Right hindlimb (tissue), 1 donor: ENCODE results near the gene AGXT.

Experiments used
- DNase-seq: peaks from one replicate; pipeline ENCODE4 v3.0.0-alpha.2; 2018

Gene AGXT

DNA sequence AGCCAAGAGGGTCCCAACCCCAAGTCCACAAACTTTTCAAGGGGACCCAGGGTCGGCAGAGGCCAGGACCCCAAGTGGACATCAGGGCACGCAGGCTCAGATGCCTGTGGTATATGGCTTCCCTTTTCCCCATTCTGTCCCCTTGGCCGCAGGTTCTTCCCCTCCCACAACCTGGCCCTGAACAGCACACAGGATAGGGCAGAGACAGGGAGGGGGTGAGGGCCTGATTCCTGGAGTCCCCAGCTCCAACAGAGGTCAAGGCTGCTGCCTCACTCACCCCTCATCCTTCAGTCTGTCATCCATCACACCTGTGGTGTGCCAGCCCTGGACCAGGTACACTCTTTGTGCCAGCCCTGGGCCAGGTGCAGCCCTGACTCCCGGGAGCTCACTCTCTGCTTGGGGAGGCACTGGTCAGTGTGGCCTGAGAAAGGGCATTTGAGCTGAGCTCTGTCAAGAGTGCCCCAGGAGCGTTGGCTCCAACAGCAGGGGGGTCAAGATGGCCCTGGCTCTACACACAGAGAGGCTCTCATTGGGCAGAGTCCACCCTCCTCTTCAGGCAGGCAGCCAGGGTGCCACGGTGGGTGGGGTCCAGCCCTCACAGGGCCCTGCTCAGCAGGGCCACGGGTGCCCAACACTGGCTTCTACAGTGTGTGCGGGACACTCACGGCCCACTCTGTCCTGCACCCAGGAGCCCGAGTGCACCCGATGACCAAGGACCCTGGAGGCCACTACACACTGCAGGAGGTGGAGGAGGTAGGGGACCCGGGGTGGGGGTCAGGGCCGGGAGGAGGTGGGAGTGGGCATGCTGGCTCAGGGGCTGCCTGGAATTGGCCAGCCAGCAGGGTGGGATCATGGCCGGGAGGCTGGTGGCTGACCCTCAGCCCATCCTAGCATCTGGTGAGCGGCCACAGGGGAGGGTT, 1.6 kb downstream of the AGXT start:
- DNase-seq = no peak

DNA sequence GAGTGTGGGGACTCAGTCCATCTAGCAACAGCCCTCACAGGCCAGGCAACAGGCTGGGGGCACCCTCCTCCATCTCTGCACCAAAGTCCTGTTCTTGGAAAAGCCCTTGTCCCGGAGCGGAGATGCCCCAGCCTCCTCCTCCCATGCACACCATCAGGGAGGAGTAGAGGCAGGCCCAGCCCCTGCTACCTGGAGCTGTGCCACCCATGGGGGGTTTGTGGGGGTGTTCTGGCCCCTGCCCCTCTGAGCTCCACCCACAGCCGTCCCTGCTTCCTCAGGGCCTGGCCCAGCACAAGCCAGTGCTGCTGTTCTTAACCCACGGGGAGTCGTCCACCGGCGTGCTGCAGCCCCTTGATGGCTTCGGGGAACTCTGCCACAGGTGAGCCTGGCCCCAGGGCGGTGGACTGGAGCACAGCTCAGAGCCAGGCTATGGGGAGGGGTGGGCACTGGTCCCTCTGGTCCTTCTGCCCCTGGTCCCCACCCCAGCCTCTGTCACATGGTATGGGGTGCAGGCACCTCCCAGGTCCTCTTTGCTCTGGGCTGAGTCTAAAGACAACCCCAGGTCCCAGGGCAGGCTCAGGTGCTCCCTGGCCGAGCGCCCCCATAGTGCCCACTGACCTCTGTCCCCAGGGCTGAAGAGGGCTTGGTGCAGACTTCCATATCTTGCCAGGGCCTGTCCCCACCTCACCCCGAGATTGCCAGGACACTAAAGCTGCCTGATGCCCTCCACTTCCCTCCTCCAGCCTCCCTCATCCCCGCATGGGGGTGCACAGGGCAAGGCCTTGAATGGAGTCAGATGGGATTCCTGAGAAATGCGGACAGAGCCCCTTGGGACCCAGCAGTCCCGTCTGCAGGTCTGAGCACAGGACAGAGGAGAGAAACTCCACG, 2.7 kb downstream of the AGXT start:
- no peak for DNase-seq

DNA sequence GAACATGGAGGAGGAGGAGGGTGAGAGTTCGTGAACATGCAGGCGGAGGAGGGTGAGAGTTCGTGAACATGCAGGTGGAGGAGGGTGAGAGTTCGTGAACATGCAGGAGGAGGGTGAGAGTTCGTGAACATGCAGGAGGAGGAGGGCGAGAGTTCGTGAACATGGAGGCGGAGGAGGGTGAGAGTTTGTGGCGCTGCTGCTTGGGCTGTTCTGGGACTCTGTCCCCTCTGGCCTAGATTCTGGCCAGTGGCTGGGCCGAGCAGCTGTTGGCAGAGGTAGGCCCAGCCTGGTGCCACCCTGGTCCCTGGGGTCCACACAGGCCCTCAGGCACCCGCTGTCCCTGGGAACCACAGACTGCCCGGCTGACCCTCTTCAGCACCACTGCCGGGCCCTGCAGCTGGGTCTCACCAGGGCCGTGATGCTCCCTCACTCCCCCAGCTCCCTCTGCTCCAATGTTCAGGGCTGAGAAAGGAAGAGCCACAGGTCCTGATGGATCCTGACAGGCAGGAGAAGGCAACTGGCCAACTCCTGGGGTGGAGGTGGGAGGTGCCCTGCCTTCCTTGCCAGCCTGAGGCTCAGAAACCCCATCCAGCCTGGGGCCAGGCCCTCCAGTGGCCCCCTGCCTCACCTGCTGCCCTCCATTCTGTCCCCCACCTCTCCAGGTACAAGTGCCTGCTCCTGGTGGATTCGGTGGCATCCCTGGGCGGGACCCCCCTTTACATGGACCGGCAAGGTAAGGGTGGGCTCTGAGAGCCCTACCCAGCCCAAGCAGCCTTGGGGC, 3.9 kb downstream of the AGXT start:
- no peak for DNase-seq

DNA sequence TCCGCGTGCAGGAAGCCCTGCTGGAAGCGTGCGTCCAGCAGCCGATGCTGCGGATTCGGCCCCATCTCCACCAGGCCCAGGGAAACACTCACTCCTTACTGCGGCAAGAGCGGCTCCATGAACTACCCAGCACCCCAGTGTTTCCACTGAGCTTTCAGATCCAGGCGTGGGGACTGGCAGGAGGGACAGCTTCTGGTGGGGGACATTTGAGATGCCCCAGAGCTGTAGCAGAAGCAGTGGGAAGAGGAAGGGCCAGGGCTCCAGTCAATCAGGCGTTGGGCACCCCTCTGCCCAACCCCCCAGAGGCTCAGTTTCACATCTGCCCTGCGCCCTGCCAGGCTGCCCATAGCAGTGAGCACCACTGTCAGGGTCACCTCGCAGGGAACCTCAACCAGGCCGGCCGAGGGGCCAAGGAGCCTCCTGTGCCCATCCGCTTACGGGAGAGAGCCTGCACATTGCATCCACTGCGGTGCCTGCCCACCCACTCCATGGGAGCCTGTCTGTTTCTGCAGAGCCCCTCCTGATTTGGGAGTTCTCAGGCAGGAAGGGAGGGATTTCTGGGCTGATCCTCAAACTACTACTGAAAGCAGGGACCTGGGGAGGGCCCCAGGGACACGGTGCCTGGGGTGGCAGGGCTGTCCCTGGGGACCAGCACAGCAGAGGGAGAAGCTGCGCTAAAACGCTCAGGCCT, 4.6 kb downstream of the AGXT start:
- DNase-seq = no peak

DNA sequence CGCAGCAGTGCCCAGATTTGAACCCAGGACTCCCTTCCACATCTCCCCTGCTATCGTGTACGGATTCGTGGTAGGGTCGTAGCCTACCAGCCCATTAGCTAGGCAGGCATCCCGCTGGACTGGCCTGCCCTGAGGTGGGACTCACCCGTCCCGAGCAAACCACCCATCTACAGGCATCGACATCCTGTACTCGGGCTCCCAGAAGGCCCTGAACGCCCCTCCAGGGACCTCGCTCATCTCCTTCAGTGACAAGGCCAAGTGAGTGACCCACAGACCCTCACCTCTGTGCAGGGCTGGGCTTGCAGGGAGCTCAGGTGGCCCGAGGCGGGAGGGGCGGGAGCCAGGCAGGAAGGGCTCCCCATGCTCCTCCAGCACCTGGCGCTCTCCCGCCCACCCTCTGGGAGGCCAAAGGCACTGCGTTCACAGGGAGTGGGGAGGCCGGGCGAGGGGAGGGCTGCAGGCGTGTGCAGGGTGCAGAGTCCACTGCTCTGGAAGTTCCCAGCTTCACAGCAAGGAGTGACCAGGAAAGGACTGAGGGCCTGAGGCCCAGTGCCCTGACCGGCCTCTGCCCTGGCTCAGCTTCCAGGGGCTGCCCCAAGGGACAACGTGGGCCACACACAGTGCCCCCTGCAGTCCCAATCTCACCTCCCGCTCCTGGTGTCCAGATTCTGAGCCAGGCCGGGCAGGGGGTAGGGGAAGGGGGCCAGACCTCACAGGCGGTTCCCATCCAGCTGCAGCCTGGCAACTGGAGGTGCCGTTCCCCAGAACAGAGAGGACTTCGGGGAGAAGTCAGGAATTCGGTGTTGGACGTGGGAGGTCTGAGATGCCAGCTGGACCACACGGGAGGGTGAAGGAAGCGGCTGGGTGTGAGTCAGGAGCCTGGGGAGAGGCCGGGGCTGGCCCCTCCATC, 5.4 kb downstream of the AGXT start:
- no peak for DNase-seq

DNA sequence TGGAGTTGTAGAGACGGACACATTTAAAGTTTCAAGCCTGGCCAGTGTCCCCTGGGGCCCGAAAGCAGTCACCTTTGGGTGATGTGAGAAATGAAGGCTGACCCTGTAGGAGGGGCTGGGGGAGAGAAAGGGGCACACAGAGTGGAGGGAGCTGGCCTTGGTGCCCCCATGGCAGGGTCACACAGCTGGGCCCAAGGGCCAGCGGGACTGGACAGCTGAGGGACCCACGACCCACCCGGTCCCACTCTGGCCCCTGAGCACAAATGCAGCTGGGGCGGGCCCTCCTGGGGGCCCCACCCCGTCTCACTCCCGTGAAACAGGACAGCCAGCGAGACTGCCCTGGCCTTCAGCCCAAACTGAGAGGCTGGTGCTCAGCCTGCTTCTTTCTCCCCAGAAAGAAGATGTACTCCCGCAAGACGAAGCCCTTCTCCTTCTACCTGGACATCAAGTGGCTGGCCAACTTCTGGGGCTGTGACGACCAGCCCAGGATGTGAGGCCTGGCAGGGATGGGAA, 6.1 kb downstream of the AGXT start:
- DNase-seq = no peak

DNA sequence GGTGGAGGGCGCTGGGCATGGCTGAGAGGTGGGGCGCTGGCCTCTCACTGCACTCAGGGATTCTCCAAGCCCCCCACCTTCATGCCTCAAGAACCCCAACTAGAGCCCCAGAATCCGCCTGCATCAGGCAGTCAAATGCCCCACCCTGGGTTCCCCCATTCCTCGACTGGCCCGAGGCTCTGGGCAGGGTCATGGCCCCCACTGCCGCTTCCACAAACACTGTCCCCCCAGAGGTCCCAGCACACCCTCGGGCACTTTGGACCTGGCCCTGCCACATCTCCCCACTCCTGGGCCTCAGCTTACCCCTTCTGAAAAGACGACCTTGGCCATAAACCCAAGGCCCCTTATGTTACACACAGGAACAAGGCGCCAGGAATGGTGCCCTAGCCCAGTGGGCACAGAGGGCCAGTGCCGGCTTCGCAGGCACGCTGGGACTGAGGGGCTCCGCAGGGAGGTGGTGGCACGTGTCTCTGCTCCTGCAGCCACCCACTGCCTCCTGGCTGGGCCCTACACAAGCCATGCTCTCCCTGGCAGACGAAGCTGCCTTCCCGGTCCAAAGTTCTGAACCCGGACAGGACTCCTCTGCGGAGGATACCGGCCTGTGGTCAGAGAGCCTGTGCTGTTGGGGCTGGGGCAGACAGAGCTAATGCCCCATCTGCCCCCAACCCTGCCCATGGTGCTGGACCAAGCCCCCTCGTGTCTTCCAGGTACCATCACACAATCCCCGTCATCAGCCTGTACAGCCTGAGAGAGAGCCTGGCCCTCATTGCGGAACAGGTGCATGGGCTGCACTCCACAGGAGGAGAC, 6.8 kb downstream of the AGXT start:
- DNase-seq = no peak

DNA sequence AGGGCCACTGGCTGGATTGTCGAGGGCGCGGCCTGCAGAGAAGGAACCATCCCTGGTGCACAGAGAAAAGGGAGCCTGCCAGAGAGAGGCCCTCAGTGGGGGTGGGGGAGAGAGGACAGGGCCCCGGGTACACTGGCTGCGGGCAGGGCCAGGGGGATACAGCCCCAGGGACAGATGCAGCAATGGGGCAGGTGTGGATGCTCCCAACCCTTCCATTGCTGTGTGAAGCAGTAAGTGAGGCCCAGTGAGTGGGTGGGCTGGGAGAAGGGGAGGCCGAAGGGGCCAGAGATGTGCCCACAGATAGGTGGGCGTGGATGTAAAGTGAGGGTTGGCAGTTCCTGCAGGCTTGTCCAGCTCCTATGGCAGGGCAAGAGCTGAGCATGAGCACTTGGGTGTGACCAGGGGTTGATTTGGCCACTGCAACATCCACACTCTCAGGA, 7.4 kb downstream of the AGXT start:
- DNase-seq = no peak

DNA sequence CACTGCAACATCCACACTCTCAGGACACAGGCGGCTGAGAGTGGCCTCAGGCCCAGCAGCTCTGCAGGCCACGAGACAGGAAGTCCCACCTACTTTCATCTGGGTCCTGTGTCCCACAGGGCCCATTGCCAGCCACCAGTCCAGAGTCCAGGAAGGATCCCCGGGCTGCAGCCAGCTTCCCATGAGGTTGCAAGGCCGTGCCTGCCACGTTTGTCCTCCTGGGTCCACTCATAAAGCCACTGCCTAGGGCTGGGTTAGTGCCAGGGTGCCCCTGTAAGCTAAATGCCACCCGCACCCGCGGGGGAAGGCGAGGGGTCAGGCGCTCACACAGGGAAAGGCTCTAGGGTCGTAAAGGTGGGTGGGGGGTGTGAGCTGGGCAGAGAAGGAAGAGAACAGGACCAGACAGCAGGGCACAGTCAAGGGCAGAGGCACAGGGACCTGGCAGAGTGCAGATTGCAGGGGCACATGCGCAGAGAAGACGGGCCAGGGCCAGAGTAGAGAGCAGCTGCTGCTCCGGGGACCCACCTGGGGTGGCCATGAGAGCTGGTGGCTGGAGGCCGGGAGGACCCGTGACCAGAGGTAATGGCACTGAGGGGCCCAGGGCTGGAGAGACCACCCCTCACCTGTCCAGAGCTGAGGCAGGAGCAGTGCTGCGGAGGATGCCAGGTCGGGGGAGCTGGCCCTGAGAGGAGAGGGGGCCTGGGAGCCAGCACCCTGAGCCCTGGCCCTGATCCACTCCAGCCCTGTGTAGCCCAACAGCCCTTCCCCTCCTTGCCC, 8.0 kb downstream of the AGXT start:
- no peak for DNase-seq

DNA sequence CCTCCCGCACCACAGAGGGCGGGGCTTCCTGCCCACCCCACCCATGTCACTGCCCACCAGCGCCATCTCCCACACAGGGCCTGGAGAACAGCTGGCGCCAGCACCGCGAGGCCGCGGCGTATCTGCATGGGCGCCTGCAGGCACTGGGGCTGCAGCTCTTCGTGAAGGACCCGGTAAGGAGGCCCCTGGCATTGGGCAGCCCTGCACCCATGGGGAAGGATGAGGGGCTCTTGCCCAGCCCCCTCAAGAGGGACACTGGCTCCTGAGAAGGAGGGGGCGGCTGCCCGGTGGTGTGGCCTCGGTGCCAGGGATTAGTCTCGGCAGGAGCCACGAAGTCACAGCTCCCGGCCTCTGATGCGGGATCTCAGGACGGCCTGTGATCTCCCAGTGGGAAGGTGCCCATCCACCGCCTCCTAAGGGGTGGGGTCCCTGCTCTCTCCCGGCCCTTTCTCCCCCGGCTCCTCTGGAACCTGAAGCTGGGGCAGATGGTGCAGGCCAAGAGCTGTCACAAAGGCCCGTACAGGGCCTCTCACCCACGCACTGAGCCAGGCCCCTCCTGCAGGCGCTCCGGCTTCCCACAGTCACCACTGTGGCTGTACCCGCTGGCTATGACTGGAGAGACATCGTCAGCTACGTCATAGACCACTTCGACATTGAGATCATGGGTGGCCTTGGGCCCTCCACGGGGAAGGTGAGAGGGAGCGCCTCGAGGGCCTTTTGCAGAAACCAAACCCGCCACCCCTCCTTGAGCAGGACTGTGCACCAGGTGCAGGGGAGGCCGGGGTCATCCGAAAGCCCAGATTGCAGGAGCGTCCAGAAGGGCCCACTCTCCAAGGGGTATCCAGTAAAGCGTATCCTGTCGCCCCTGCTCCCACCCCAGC, 9.1 kb downstream of the AGXT start:
- DNase-seq = no peak

DNA sequence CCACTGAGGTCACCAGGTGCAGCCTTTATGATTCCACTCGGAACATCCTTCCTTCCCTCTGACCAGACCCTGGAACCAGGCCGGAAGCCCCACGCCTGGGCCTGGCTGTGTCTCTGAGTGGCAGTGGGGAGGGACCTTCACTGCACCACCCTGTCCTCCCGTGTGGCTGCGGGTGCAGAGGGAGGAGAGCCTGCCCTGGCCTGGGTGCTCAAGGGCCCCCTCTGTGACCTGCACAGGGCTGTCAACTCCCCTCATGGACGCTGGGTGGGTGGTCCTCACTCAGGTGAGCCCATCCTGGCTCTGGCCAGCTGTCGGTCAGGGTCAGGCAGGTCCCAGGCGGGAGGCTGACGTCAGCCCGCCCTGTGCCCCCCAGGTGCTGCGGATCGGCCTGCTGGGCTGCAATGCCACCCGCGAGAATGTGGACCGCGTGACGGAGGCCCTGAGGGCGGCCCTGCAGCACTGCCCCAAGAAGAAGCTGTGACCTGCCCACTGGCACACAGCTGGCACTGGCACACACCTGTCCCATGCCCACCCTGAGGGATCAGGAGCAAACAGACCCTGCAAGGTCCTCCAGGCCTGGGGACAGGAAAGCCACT, 9.8 kb downstream of the AGXT start:
- DNase-seq = no peak

DNA sequence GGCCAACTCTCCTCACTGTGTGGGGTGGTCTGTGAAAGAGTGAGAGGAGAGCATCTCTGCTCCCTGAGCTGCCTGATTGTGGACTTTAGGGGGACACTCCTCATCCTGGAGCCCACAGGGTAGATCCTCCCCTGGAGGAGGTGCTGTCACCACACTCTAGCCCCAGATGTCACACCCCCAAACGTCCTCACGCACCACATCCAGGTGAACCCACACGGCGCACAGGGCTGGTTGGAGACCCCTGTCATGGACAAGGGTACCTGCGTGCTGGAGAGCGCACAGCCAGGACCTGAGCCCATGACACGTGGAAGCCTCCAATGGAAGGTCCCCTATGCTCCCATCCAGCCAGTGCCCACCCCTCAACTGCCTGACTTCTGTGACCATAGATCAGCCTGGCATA, 10.5 kb downstream of the AGXT start:
- no peak for DNase-seq

DNA sequence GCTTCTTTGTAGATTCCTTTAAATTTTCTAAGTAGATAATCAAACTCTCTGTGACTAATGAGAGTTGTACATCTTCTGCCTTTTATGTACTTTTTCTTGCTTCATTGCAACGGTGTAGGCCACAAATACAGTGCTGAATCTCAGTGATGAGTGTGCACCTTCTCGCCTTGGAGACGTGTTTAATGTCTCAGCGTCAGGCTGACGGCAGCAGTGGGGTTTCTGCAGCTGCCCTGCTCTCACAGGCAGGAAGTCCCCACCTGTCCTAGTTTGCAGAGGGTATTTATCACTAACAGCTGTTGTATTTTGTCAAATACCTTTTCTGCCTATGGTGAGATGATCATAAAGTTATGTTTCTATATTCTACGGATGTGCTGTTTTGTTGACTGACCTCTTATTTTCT, 13.3 kb downstream of the AGXT start:
- no peak for DNase-seq

DNA sequence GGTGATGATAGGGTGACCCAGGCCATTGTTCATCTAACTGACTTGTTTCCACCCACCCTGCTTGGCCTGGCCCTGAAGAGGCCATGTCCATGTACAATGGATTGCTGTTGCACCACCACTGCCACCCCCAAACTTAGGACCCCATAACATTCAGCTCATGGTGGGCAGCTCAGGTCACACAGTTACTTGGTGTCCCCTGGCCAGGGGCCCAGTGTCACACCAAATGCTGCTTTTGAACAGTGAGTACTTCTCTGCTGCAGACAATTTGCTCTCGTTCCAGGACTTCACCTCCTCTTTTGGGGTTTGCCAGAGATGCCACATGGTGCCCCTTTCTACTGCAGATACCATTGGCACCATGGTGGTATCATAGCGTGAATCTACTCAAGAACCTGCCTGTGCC, 15.6 kb downstream of the AGXT start:
- no peak for DNase-seq

DNA sequence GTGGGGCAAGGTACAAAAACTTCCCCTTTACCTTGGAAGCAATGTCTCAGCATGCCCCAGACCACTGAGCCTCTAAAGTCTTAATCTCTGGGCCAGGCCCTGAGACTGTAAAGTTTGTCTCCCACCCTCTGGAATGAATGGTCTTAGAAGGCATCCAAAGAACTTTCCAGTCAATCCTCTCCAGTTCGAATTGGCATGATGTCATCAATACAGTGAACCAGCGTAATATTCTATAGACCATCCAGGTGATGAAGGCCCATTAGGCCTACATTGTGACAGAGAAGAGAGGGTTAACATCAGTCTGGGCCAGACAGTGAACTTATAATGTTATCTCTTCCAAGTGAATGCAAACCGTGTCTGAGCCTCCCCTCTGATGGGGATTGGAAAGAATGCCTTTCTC, 16.1 kb downstream of the AGXT start:
- no peak for DNase-seq

DNA sequence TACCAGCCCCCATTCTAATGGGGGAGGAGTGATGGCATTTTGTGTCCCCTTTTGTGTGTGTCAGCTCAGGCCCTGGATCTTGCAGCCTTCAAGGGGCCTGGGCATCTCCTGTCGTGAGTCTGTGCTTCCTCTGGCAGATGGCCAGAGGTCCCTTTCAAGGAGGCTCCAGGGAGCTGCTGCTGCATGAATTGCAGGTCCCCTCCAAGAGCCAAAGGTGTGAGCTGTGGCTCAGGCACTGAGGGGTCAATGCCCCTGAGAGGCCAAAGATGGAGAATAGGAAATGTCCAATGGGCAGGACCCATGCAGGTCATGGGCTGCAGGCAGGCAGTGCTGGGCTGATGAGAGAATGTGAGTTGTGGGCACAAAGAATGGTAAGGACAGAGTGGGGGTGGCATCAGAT, 16.9 kb downstream of the AGXT start:
- DNase-seq = no peak

DNA sequence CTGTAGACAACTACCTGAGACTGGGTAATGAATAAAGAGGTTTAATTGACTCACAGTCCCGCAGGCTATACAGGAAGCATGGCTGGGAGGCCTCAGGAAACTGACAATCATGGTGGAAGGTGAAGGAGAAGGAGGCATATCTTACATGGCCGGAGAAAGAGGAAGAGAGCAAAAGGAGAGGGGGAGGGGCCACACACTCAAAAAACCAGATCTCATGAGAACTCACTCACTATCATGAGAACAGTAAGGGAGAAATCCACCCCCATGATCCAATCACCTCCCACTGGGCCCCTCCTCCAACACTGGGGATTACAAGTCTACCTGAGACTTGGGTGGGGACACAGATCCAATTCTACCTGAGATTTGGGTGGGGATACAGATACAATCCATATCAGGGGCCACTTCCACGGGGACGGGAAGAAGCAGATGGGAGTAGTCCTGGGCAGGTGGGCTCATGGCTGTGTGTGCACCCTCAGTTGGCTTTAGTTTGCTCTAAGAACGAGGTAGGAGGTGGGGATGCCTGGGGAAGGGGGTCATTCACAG, 17.5 kb downstream of the AGXT start:
- no peak for DNase-seq
